ENCODE measurements around the gene SLC48A1.

The SLC48A1 gene

DNA sequence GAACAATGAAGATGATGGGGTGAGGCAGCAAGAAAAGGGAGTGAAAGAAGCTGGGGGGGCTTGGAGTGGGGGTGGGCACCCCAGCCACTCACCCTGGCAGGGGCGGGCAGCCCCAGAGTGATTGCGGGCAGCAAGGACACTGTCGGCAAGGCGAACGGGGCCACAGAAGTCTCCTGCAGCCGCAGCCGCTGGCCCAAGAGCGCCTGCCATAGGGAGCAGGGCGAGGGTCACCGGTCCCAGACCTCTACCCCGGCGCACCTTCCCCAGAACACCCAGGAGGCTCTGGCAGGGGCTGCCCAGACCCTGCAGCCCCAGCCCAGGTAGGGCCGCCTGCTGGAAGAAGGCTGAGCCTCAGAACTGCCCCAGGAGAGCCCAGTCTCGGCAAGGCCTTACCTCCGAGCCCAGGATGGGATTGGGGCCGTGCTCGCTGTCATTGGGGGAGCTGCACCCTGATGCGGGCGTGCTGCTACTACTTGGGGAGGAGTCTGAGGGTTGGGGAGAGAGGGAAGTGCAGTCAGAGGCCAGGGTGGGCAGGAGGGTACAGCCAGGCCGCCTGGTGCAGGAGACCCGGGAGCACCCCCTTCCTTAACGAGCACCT lies 22.9 kb downstream of the SLC48A1 start:
- DNase-seq (ENCODE audit: extremely low read depth, low read depth) = no peak
- TF ChIP-seq, protein P1, sequence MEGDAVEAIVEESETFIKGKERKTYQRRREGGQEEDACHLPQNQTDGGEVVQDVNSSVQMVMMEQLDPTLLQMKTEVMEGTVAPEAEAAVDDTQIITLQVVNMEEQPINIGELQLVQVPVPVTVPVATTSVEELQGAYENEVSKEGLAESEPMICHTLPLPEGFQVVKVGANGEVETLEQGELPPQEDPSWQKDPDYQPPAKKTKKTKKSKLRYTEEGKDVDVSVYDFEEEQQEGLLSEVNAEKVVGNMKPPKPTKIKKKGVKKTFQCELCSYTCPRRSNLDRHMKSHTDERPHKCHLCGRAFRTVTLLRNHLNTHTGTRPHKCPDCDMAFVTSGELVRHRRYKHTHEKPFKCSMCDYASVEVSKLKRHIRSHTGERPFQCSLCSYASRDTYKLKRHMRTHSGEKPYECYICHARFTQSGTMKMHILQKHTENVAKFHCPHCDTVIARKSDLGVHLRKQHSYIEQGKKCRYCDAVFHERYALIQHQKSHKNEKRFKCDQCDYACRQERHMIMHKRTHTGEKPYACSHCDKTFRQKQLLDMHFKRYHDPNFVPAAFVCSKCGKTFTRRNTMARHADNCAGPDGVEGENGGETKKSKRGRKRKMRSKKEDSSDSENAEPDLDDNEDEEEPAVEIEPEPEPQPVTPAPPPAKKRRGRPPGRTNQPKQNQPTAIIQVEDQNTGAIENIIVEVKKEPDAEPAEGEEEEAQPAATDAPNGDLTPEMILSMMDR (IDR thresholded peaks at IDR 0.05; ENCODE audit: low read depth, low read length) = no peak

DNA sequence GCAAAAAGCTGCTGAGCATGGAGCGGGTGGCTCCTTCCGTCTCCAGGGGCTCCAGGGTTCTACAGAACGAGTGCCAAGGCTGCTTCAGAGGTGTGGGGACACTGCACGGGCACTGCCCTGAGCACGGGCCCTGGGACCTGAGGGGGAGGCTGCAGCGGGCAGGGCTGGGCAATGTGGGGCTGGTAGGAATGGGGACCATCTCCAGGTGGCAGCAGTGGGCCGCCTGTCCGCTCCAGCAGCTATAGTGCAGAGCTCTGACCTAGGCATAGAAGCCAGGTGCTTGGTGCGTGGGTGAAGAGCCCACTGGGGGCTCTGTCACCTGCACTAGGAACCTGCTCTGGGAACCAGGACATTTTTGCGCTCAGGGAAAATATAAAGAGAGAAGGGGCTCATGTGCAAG lies 24.4 kb downstream of the SLC48A1 start:
- no peak for DNase-seq (ENCODE audit: extremely low read depth, low read depth)
- TF ChIP-seq, protein P1 (IDR thresholded peaks at IDR 0.05; ENCODE audit: low read depth, low read length) = peak; percentile 16

DNA sequence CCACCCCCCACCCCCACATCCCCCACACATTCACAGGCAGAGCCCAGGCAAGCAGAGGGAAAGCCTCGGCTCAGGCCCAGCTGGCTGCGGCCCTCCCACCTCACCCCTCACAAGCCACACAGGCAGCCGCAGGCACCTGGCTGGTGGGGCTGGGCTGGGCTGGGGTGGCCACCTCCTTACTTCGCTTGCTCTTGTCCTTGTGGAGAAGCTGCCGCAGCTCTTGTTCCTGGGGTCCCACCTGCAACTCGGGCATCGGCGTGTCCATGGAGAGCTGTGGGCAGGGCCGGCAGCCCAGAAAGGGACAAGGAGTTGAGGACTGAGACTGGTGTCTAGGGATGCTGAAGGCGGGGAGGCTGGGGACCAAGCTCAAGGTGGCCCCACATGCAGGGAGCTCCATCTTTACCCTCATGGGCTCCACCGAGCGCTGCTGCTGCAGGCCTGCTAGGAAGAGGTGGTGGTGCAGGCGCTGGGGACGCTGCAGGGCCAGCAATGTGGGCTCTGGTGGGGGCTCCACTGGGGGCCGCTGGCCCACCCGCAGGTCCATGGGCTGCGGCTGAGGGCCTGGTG lies 25.4 kb downstream of the SLC48A1 start:
- TF ChIP-seq, protein P1 (IDR thresholded peaks at IDR 0.05; ENCODE audit: low read depth, low read length) = no peak
- no peak for DNase-seq (ENCODE audit: extremely low read depth, low read depth)

DNA sequence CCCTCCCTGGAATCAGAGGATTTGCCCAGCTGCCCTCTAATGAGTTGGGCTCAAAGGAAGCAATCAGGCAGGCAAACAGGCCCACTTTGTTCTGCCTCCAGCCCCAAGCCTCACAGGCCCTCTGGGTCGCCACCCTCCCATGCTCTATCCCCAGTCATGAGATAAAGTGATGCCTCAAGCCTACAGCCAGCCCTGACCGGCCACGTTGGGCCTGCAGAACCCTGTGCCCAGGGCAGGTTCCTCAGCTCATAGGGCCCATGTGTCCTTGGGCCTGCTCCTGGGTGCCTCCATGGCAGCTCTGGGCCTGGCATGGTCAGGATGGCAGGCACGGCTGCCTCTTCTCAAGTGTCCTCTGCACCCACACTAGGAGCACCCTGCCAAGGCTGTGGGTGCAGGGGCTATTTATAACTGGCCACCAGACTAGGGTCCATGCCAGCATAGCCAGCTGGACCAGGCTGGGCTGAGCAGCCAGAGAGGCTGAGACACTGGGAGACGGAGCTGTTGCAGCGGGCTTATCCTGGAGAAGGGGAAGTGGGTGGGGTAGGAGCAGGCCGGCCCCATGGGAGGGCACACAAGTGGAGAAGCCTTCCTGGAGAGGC lies 26.4 kb downstream of the SLC48A1 start:
- TF ChIP-seq, protein P1 (IDR thresholded peaks at IDR 0.05; ENCODE audit: low read depth, low read length) = no peak
- DNase-seq (ENCODE audit: extremely low read depth, low read depth) = no peak

DNA sequence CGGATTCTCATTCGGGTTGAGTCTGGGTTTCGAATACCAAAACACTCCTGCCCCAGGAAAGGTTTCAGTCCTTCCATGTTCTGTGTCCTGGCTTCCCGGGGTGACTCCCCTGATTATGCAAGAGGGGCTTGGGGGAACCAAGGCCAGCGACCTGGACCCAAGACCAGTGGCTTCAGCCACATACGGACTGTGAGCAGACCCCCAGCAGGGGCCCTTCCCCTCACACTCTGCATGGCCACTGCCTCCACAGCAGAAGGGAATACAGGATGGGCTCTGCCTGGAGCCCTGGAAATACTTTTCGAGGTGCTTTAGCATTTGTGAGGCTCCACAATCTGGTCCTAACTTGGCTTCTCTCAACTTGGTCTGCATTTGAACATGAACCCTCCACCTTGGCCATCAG lies 27.5 kb downstream of the SLC48A1 start:
- TF ChIP-seq, protein P1 (IDR thresholded peaks at IDR 0.05; ENCODE audit: low read depth, low read length) = no peak
- DNase-seq (ENCODE audit: extremely low read depth, low read depth) = no peak

DNA sequence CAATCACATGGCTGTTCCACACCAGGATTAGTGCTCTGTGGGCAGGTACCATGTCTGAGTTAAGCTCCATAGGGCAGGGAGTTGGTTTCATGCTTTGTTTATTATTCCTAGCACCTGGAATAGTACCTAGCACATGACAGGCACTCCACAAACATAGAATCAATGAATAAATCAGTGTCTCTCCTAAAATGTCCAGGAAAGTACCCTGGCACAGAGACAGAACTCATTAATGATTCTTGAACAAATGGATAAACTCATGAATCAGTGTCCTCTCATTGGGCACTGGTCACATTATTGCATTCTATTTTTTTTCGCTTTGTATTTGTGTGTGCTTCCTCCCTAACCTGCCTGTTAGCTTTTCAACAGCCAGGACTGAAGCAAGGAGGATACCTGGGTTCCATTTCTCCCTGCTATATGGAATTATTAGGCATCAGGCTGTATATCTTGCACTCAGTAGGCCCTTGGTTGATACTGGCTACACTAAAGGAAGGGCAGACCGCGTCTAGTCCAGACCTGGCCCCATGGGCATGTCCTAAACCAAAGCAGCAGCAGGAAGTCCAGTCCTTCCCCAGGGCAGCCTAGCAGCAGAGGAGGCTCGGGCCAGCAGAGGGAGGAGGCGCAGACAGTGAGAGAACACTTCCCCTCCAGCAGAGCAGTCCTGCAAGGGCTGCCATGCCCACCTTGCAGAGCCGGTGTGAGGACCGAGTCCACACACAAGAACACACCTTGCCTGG lies 28.3 kb downstream of the SLC48A1 start:
- no peak for DNase-seq (ENCODE audit: extremely low read depth, low read depth)
- TF ChIP-seq, protein P1 (IDR thresholded peaks at IDR 0.05; ENCODE audit: low read depth, low read length) = peak; percentile 22

DNA sequence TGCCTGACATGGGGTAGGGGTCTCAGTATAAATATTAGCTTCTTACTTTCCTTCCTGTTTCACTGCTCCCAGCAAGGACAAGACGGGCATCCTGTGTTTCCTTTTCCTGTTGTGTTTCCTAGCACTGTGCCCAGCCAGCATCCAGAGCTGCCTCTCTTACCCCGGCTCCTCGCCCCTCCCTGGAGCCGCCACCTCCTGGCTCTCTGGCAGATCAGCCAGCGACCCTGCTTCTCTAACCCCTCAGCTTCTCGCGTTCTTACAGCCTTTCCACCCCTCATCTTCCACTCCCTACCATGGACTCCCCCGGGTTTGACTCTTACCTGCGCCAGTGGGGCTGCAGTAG lies 28.8 kb downstream of the SLC48A1 start:
- no peak for DNase-seq (ENCODE audit: extremely low read depth, low read depth)
- TF ChIP-seq, protein P1 (IDR thresholded peaks at IDR 0.05; ENCODE audit: low read depth, low read length) = no peak

Data from AG09319 (cell line).